RPMI7951 (cell line): ENCODE measurements around the gene GPR152. TPM values are rescaled to one million over a fixed set of nuclear protein-coding genes. Genes with fewer than 3 reads are reported as not detected.

Experiments used
- DNase-seq: peaks from one replicate; pipeline ENCODE4 v3.0.0-alpha.2; 2012; ENCODE audit warnings: low read depth
- total RNA-seq: library from RNA; depleted of rRNA; stranded (reverse); fragments of >200 nt; shearing (Covaris generic); gene quantifications from 2 replicates; pipeline ENCODE4 v1.2.3, GENCODE V29; 2014

GPR152 gene
- total RNA-seq, 1 experiment from 2014 or later, result not detected

- no peak for DNase-seq
Measured at GRCh38 chr11:67465189-67465510, 12.6 kb upstream of the GPR152 start.

- DNase-seq, result peak; percentile 81
Measured at GRCh38 chr11:67464411-67465188, 12.1 kb upstream of the GPR152 start.

GRCh38 chr11:67463680-67464410 lies 11.3 kb upstream of the GPR152 start:
- DNase-seq, result peak; percentile 89

GRCh38 chr11:67463186-67463585 lies 10.7 kb upstream of the GPR152 start:
- DNase-seq, result no peak

GRCh38 chr11:67458266-67458665 lies 5.7 kb upstream of the GPR152 start:
- DNase-seq, result no peak

- no peak for DNase-seq
Measured at GRCh38 chr11:67457453-67457852, 4.9 kb upstream of the GPR152 start.

- DNase-seq, result no peak
Measured at GRCh38 chr11:67456068-67456705, 3.7 kb upstream of the GPR152 start.

GRCh38 chr11:67455054-67455453 lies 2.5 kb upstream of the GPR152 start, which contains the start of gene CABP4:
CABP4 (plus strand) TSS chr11:67455354; CDS start chr11:67455424, 70 bp downstream.
- DNase-seq, result no peak

GRCh38 chr11:67453816-67454732 lies 1.5 kb upstream of the GPR152 start:
- DNase-seq, result no peak

- DNase-seq, result no peak
Measured at GRCh38 chr11:67451658-67451976, 912 bp downstream of the GPR152 start.

GRCh38 chr11:67450796-67451657 lies 1.5 kb downstream of the GPR152 start:
- DNase-seq, result no peak

- no peak for DNase-seq
Measured at GRCh38 chr11:67449116-67449844, 3.2 kb downstream of the GPR152 start.

- DNase-seq, result no peak
Measured at GRCh38 chr11:67448220-67448609, 4.3 kb downstream of the GPR152 start.

GRCh38 chr11:67445515-67445914 lies 7.0 kb downstream of the GPR152 start:
- DNase-seq, result no peak

- no peak for DNase-seq
Measured at GRCh38 chr11:67442504-67443404, 9.8 kb downstream of the GPR152 start.

- DNase-seq, result no peak
Measured at GRCh38 chr11:67441731-67442351, 10.7 kb downstream of the GPR152 start.

GRCh38 chr11:67441098-67441563 lies 11.4 kb downstream of the GPR152 start:
- DNase-seq, result no peak
